Stimulated activated CD8-positive, alpha-beta memory T cell treated with anti-CD3 and anti-CD28 coated beads, Interleukin-7, amount 100 ng/mL, for 48 hours (primary cell): ENCODE measurements around the gene MAF.

Source experiments
- DNase-seq, 2 donors: peaks; one replicate each; pipeline ENCODE4 v3.0.0-alpha.2; 2020; ENCODE audit warnings: low read depth in 1 of 2; ENCODE audit errors: extremely low read depth in 1 of 2

The MAF gene

GRCh38 chr16:79600638-79601091 lies at the start of gene MAF:
Gene MAF, minus strand, starts transcription at chr16:79600737. Its CDS starts 835 bp downstream, at chr16:79599902.
- peak; percentile 66 to 80 for DNase-seq

GRCh38 chr16:79648826-79649225 lies 48.3 kb upstream of the MAF start:
- no peak for DNase-seq

GRCh38 chr16:79647586-79647985 lies 47.0 kb upstream of the MAF start:
- DNase-seq: no peak

GRCh38 chr16:79645701-79646100 lies 45.2 kb upstream of the MAF start:
- DNase-seq: no peak

GRCh38 chr16:79644971-79645667 lies 44.6 kb upstream of the MAF start:
- no peak for DNase-seq

- DNase-seq: no peak
Measured at GRCh38 chr16:79642652-79643051, 42.1 kb upstream of the MAF start.

- DNase-seq: no peak
Measured at GRCh38 chr16:79640513-79641360, 40.2 kb upstream of the MAF start.

GRCh38 chr16:79639576-79640311 lies 39.2 kb upstream of the MAF start:
- DNase-seq: no peak

GRCh38 chr16:79638386-79638785 lies 37.8 kb upstream of the MAF start:
- no peak for DNase-seq

GRCh38 chr16:79635488-79635887 lies 35.0 kb upstream of the MAF start:
- no peak for DNase-seq

- no peak for DNase-seq
Measured at GRCh38 chr16:79634298-79634697, 33.8 kb upstream of the MAF start.

GRCh38 chr16:79632289-79632688 lies 31.8 kb upstream of the MAF start:
- no peak for DNase-seq

- no peak for DNase-seq
Measured at GRCh38 chr16:79628988-79629387, 28.5 kb upstream of the MAF start.

- DNase-seq: peak; percentile 27 to 78
Measured at GRCh38 chr16:79628501-79628975, 28.0 kb upstream of the MAF start.

GRCh38 chr16:79627092-79627491 lies 26.6 kb upstream of the MAF start:
- DNase-seq: no peak

GRCh38 chr16:79625738-79626137 lies 25.2 kb upstream of the MAF start:
- DNase-seq: no peak

GRCh38 chr16:79623824-79624223 lies 23.3 kb upstream of the MAF start:
- no peak for DNase-seq

GRCh38 chr16:79623062-79623461 lies 22.5 kb upstream of the MAF start:
- no peak for DNase-seq

GRCh38 chr16:79621027-79621426 lies 20.5 kb upstream of the MAF start:
- no peak for DNase-seq

- peak; percentile 42 to 63 for DNase-seq
Measured at GRCh38 chr16:79618692-79619050, 18.1 kb upstream of the MAF start.

- DNase-seq: no peak
Measured at GRCh38 chr16:79618041-79618691, 17.6 kb upstream of the MAF start.
